ENCODE measurements around the gene EYA3. TPM values are rescaled to one million over a fixed set of nuclear protein-coding genes. Genes with fewer than 3 reads are reported as not detected.

Gene EYA3
- total RNA-seq, 1 donor from 2014 or later: 16.0 TPM

- no peak overlapping the region for H3K4me3 ChIP-seq
- no peak overlapping the region for H3K27ac ChIP-seq
- DNase-seq (ENCODE audit: extremely low spot score in 2 of 2): no peak
- H3K36me3 ChIP-seq: no peaks in the 10 kb centered on the region
- H3K27me3 ChIP-seq: no peaks in the 10 kb centered on the region
- intact Hi-C loops (cut with DNase I): no loop called here
- no peaks in the 10 kb centered on the region for H3K9me3 ChIP-seq
- peaks cover 14% of the 10 kb centered on the region for H3K4me1 ChIP-seq
- TF ChIP-seq, protein P1, sequence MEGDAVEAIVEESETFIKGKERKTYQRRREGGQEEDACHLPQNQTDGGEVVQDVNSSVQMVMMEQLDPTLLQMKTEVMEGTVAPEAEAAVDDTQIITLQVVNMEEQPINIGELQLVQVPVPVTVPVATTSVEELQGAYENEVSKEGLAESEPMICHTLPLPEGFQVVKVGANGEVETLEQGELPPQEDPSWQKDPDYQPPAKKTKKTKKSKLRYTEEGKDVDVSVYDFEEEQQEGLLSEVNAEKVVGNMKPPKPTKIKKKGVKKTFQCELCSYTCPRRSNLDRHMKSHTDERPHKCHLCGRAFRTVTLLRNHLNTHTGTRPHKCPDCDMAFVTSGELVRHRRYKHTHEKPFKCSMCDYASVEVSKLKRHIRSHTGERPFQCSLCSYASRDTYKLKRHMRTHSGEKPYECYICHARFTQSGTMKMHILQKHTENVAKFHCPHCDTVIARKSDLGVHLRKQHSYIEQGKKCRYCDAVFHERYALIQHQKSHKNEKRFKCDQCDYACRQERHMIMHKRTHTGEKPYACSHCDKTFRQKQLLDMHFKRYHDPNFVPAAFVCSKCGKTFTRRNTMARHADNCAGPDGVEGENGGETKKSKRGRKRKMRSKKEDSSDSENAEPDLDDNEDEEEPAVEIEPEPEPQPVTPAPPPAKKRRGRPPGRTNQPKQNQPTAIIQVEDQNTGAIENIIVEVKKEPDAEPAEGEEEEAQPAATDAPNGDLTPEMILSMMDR (IDR thresholded peaks at IDR 0.05): no peak
- TF ChIP-seq POLR2A (IDR thresholded peaks at IDR 0.05) (no peak), POLR2AphosphoS5 (IDR thresholded peaks at IDR 0.05; ENCODE audit: insufficient read depth in 1 of 2, low read depth in 1 of 2) (no peak)
These were observed 21.8 kb downstream of the EYA3 start for GRCh38 chr1:28066393-28067154.

DNA sequence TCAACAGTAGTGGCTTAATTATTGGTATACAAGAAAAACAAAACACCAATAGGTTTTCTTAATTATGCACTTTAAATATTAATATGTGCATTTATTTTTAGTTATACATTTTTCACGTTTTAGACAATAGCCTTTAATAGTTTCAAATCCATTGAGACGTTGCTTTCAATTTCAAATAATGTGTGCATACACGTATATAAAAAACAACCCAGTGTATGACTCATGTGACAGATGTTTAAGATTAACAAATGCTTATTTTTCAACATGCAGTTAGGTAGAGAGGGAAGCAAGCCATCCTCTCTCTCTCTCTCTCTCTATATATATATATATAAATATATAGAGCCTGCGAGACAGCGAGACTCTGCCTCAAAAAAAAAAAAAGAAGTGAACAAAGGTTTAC is 24.3 kb downstream of the EYA3 start:
- H3K4me3 ChIP-seq: no peak overlapping the region
- no peaks in the 10 kb centered on the region for H3K36me3 ChIP-seq
- peaks cover 17% of the 10 kb centered on the region for H3K4me1 ChIP-seq
- no peak overlapping the region for H3K27ac ChIP-seq
- DNase-seq (ENCODE audit: extremely low spot score in 2 of 2): no peak
- no peaks in the 10 kb centered on the region for H3K27me3 ChIP-seq
- intact Hi-C loops (cut with DNase I): no loop called here
- TF ChIP-seq POLR2AphosphoS5 (IDR thresholded peaks at IDR 0.05; ENCODE audit: insufficient read depth in 1 of 2, low read depth in 1 of 2) (no peak), POLR2A (IDR thresholded peaks at IDR 0.05) (no peak)
- TF ChIP-seq, protein P1 (IDR thresholded peaks at IDR 0.05): no peak
- no peaks in the 10 kb centered on the region for H3K9me3 ChIP-seq

DNA sequence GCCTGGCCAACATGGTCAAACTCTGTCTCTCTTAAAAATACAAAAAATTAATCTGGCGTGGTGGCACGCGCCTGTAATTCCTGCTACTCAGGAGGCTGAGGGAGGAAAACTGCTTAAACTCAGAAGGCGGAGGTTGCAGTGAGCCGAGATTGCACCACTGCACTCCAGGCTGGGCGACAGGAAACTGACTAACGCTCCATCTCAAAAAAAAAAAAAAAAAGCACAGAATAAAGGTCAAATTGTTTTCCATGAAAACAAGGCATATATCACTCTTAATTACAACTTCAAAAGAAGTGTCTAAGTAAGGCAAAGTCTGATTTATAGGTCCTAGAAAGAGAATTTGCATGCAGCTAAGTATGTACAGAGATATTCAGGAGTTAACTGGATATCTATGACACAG is 25.6 kb downstream of the EYA3 start:
- Histone ChIP-seq H3K36me3 (no peaks in the 10 kb centered on the region), H3K4me3 (no peak overlapping the region), H3K27ac (no peak overlapping the region), H3K27me3 (no peaks in the 10 kb centered on the region), H3K4me1 (peaks cover 28% of the 10 kb centered on the region), H3K9me3 (no peaks in the 10 kb centered on the region)
- no peak for DNase-seq (ENCODE audit: extremely low spot score in 2 of 2)
- intact Hi-C loops (cut with DNase I): no loop called here
- TF ChIP-seq, protein P1 (IDR thresholded peaks at IDR 0.05): no peak
- no peak for TF ChIP-seq POLR2AphosphoS5 (IDR thresholded peaks at IDR 0.05; ENCODE audit: insufficient read depth in 1 of 2, low read depth in 1 of 2)
- no peak for TF ChIP-seq POLR2A (IDR thresholded peaks at IDR 0.05)

DNA sequence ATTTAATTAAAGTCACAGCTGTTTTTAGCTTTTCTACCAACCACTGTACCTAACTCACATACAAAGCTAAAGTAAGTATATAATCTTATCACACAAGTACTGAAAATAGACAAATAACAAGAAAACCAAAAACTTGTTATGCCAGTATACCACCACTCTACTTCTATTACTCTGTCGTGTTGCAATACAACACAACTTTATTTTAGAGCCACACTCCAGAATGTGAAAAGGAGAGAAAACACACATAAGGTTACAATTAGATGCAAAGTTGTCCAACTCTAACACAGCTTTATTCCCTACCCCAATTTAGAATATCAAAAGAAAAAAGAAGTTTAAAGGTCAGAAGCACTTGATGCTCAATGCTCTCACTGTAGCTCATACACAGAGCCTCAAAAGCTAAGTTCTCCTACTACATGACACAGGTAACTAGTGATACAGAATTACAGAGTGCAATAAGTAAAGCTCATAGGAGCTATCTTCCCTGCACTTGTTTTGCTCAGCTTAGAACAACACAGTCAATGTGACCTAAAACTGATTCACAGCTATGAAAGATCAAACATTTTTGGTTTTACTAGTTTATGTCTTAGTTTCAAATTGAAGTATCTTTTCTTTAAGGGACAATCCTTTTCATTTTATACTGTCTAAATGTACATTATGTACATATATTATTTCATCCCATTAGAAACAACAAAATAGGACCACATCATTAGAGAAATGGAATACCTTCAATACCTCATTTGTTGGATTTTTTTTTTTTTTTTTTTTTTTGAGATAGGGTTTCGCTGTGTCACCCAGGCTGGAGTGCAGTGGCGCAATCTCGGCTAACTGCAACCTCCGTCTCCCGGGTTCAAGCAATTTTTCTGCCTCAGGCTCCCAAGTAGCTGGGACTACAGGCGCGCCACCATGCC is 29.2 kb downstream of the EYA3 start:
- TF ChIP-seq, protein P1 (IDR thresholded peaks at IDR 0.05): no peak
- no peak for TF ChIP-seq POLR2A (IDR thresholded peaks at IDR 0.05)
- no peak for TF ChIP-seq POLR2AphosphoS5 (IDR thresholded peaks at IDR 0.05; ENCODE audit: insufficient read depth in 1 of 2, low read depth in 1 of 2)
- no peaks in the 10 kb centered on the region for H3K36me3 ChIP-seq
- H3K4me1 ChIP-seq: peaks cover 14% of the 10 kb centered on the region
- no peak overlapping the region for H3K4me3 ChIP-seq
- H3K27me3 ChIP-seq: no peaks in the 10 kb centered on the region
- intact Hi-C loops (cut with DNase I): no loop called here
- no peak overlapping the region for H3K27ac ChIP-seq
- H3K9me3 ChIP-seq: no peaks in the 10 kb centered on the region
- no peak for DNase-seq (ENCODE audit: extremely low spot score in 2 of 2)

All from vagina (tissue), 2 donors.